Esophagus muscularis mucosa (tissue), 4 donors: Measurements from ENCODE around the gene DRG2.

Experiments
- CTCF ChIP-seq, 3 experiments: fragments of 200-600 bp in 2 of 3; fragments of 450-650 bp in 1 of 3; sonication (generic) in 2 of 3; IDR thresholded peaks; one replicate each; pipeline ENCODE4 v1.5.1; 2017 to 2019; ENCODE audit warnings: antibody characterized with exemption in 3 of 3, mild to moderate bottlenecking in 2 of 3, moderate library complexity in 1 of 3
- EP300 ChIP-seq: sonication (generic); formaldehyde crosslinking; IDR thresholded peaks from one replicate; pipeline ENCODE4 v1.6.1; 2017; ENCODE audit warnings: antibody characterized with exemption
- POLR2A ChIP-seq: fragments of 450-650 bp; IDR thresholded peaks from one replicate; pipeline ENCODE4 v1.6.1; 2017; ENCODE audit warnings: antibody characterized with exemption, moderate library complexity, mild to moderate bottlenecking, low read depth

DNA sequence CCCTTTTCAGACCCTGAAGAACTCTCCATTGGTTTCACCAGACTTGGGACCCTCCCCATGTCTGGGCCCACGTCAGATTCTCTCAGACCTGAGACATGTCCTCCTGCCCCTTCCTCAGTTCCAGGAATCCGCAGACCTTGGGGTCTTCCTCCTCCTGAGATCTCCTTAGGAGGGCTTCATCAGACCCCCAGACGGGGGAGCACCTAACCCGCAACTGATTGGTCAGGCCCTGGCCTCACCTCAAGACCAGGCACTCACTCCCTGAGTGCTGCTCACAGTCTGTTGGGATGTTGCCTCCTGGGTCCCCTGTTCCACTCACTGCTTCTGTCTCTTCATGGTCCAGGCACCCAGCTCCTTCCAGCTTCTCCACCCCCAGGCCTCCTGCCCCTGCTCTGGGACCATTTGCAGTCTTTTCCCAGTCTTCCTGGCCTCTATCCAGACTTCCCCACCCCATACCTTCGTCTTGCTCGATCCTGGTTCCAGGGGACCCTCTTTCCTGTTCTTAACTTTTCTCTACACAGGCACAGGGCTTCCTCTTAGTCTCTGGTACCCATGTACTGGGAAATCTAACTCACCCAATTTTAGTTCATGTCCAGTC lies 47.4 kb upstream of the DRG2 start:
- TF ChIP-seq EP300 (no peak), CTCF (IDR thresholded peaks at IDR 0.05) (no peak), POLR2A (no peak)
